ENCODE measurements around the gene TMEM74B.

- TF ChIP-seq EZH2 (IDR thresholded peaks at IDR 0.05; ENCODE audit: low read depth, low read length, severe bottlenecking) (no peak), POLR2AphosphoS5 (IDR thresholded peaks at IDR 0.05; ENCODE audit: low read depth, low read length) (no peak), CHD1 (IDR thresholded peaks at IDR 0.05; ENCODE audit: low read depth, low read length) (no peak), EP300 (IDR thresholded peaks at IDR 0.05; ENCODE audit: borderline replicate concordance in 1 of 2, low read depth in 2 of 2, low read length in 2 of 2) (no peak), TEAD4 (IDR thresholded peaks at IDR 0.05; ENCODE audit: low read depth, low read length) (no peak), GABPA (IDR thresholded peaks at IDR 0.05; ENCODE audit: borderline replicate concordance, insufficient read depth, low read length) (no peak), POLR2A (IDR thresholded peaks at IDR 0.05; ENCODE audit: control extremely low read depth in 1 of 2, low read depth in 2 of 2, low read length in 2 of 2) (no peak), CTBP2 (IDR thresholded peaks at IDR 0.05; ENCODE audit: borderline replicate concordance, insufficient read depth, insufficient read length, low read length) (no peak), SIN3A (conservative IDR thresholded peaks at IDR 0.05 in 1 of 2, IDR thresholded peaks at IDR 0.05 in 1 of 2; ENCODE audit: low read depth in 1 of 2, low read length in 2 of 2) (peak; percentile 40 to 82; a peak in 2 of 4 replicates), MAX (IDR thresholded peaks at IDR 0.05) (no peak), TAF1 (IDR thresholded peaks at IDR 0.05; ENCODE audit: low read depth, low read length) (no peak), SUZ12 (IDR thresholded peaks at IDR 0.05; ENCODE audit: low read length) (no peak), CTCF (IDR thresholded peaks at IDR 0.05; ENCODE audit: control extremely low read depth in 1 of 3, insufficient read depth in 1 of 3, low read depth in 1 of 3, low read length in 3 of 3) (no peak)
Measured at GRCh38 chr20:1171461-1172093, 13.2 kb downstream of the TMEM74B start.
